GM21381 (cell line): Measurements from ENCODE around the gene NAA25.
"Not testable (repeated sequence)": the region's sequence is repeated elsewhere in the genome, so short reads cannot be mapped to it uniquely, and the experiment has no call there.

ENCODE experiments used
- ATAC-seq: cut with Tn5 transposase; IDR thresholded peaks from one replicate; pipeline ENCODE4 v1.9.1; 2021; ENCODE audit warnings: mild to moderate bottlenecking, moderate library complexity; ENCODE audit not compliant: unreplicated experiment

NAA25 gene

DNA sequence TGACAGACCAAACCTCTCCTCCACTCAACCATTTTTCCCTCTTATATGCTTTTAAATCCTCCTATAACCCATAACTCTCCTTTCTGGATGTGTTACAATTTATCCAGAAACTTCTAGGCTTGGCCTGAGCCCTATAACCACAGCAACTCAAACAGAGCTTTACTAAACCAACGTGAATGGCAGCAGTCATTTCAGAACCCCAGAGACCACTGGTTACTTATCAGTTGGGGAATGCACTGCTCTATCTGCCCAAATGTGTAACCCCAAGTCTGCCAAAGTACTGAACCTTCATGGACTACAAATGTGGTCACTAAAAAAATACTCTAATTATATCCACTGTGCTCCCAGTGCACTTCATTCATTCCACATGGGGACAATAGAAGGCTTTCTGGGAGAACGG, 42.0 kb downstream of the NAA25 start:
- no peak for ATAC-seq

DNA sequence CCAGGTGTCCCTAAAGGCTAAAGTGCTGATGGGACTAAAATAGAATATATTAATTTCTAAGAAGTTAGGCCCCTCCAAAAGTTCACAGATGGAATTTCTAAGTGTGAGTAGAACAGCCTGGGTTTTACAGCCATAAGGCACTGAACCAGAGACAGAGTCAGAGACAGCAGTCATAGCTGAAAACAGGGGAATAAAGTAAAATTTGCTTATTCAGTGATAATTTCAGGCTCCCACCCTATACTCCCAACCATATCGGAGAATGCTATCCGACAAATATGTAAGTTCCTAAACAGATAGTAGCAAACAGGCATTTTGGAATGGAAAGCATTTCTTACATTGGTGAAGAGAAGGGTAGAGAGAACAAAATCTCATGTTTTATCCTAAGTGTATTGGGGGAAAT, 45.3 kb downstream of the NAA25 start:
- ATAC-seq = no peak

DNA sequence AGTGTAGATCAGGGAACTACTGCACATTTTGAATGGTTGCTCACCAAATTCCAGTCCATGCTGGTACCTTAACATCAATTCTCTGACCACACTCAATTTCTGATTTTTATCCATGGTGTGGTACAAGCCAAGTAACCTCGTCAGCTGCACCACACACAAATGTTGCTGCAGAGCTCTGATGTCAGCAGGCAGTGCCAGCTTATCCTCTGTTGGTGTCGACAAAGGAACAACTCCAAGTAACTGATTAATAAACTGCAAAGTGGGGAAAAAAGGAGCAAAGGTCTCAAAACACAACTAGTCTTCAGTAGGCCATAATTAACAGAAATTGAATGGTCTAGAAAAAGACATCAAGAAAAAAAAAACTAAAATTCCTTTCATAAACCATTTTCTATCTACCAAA, 47.4 kb downstream of the NAA25 start:
- ATAC-seq = no peak

DNA sequence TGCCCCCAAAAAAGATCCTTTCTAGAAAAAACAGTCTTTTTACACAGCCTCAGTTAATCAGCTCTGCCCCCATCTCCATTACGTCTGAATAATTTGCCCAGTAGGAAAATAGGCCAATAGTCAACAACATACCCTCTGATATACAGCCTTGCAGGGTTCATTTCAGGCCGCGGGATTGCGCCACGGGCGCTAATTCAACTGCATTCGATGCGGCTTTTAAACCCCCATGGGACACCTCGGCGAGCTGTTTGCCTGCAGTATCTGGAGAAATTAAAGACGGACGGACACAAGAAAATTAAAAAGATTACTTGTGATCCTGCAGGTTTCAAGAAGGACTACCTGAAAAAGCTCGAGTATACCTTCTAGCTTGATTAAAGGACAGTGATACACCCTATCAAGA, 59.2 kb downstream of the NAA25 start:
- no peak for ATAC-seq

DNA sequence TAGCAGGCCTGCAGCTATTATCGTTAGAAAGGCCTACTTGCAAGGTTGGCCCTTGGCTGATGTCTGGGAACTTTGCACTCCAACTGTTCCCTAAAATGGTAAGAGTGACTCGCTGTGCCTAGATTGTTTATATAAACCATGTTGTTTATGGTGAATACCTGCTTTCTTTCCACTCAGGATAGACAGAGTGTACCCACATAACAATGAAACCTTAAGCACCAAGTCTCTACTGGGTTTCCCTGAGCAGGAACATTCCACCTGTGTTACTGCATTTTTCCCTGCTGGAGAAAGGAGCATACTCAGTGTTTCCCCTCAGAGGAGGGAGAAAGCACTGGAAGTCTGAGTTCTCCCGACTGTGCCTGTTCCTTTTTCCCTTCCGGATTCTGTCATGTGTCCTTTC, 62.6 kb downstream of the NAA25 start:
- no peak for ATAC-seq

DNA sequence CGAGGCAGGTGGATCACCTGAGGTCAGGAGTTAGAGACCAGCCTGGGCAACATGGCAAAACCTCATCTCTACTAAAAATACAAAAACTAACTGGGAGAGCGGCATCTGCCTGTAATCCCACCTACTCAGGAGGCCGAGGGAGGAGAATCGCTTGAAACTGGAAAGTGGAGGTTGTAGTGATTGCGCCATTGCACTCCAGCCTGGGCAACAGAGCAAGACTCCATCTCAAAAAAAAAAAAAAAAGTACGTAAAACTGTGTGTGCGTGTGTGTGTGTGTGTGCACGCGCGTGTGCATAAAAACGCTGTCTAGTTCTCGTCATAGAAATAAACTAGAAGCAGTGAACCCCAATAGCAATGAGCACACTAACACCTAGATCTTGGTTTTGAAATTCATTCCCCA, 72.0 kb downstream of the NAA25 start:
- not testable (repeated sequence) for ATAC-seq

DNA sequence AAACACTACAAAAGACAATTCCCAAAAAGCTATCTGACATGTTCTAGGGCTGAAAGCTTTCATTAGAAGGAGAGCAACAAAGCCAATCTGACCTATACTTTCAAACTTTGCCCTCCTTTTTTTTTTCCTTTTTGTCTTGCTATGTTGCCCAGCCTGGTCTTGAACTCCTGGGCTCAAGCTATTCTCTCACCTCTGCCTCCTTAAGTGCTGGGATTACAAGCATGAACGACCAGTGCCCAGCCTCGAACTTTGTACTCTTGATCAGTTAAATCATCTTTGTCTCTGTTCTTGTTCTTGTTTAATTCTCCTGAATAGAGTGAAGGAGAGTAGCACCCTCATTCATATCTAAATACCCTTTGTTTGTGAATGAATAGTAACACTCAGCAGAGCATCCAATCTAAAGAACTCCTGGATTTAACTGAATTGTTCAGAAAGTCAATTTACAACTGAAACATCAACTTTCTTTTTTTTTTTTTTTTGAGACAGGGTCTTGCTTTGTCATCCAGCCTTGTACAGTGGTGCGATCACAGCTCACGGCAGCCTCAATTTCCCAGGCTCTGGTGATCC, 73.3 kb downstream of the NAA25 start:
- ATAC-seq = no peak

DNA sequence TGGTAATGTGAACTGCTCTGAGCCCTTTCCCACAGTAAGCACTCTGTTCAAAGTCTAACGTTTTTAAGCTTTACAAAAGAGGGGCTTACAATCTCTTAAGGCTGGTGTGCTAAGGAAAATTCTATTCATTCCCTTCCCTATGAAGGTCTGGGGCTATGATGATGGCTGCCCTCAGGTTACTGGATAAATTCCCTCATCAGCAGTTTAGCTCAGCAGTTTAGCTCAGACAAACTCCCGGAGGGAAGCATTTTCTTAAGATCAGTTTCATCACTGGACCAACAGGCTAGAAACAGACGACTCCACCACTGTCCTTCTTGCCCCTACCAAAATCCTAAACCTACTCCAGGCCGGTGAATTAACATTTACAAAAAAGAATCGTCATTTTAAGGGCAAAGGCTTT, 76.3 kb downstream of the NAA25 start:
- no peak for ATAC-seq

DNA sequence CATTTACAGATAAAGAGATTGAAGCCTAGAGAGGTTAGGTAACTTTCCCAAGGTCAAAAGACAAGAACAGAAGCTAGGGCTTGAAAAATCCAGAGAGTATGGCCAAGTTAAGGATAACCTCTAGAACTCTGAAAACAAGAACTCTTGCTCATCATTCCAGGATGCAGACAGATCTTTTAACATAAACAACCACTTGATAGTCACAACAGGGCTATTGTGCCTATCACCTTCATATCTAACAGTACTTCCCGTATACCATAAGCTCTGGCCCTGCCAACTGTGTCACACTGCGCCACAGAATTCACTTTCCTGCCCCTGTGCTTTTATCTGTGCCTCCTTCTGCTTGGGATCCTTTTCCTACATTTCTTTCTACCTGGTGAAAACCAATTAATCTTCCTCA, 77.1 kb downstream of the NAA25 start:
- ATAC-seq = no peak

DNA sequence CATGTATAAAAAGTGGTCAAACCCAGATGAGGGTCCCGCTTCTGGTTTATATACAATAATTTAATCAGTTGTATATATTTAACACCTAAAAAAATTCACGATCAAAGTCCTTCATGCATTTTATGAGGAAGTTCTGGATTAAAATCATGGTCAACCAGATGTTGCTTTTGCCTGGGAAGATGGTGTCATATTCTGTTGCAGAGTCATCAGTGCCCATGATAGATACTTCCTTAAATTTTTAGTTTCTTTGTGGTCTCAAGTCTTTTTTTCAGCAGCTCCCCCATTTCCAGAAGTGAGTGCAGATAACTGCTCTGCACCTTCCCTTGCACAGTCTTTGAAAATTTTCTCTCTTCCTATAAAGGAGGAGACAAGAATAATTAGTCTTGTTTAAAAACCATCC, 79.3 kb downstream of the NAA25 start:
- ATAC-seq = no peak

DNA sequence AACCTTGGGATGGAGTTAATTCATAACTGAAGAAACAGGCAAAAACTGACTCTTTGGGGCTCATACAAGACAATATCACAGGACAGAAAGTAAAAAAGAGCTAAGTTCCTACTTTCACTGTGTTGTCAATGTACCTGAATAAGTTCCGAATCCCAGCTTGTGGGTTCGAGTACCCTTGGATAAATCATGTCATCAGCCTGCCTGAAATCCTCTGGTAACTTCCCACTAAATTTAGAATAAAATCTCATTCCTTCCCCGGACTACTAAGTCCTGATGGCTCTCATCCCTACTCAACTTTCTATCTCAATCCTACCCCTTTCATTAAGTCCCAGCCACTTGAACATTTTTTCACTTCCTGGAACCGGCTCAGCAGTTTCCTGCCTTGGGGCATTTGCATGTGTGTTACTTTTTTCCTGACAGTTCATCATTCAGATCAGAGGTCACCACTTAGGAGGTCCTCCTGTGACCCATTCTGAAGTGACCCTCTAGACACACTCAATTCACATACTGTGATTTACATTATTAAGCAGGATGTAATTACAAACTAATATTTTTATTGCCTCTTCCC, 82.7 kb downstream of the NAA25 start:
- no peak for ATAC-seq

DNA sequence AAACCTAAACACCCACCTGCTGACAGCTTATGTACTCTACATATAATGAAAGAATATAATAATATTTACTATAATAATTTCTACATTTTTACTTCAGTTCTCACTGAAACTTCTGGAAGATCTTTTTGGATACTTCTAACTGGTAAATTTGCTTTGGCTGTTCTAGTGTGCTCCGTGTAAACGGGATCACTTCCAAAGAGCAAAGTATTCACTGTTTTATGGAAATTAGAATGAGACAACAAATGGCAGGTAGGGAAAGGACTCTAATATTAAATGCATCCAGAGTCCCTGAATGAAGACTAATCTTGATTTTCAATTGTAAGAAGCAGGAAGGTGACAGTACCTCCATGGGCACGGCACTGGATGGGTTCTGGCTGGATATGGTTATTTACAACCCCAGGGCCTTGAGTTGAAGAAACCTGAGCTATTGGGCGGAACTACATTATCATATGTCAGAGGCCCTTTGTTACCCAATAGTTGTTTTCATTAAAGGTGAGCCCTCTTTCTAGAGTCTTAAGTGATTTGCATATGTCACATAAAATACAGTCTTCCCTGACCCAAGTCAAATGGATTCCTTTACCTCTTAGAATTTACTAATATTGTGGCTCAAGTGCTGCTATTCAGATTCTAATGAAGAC, 84.7 kb downstream of the NAA25 start:
- ATAC-seq = no peak

DNA sequence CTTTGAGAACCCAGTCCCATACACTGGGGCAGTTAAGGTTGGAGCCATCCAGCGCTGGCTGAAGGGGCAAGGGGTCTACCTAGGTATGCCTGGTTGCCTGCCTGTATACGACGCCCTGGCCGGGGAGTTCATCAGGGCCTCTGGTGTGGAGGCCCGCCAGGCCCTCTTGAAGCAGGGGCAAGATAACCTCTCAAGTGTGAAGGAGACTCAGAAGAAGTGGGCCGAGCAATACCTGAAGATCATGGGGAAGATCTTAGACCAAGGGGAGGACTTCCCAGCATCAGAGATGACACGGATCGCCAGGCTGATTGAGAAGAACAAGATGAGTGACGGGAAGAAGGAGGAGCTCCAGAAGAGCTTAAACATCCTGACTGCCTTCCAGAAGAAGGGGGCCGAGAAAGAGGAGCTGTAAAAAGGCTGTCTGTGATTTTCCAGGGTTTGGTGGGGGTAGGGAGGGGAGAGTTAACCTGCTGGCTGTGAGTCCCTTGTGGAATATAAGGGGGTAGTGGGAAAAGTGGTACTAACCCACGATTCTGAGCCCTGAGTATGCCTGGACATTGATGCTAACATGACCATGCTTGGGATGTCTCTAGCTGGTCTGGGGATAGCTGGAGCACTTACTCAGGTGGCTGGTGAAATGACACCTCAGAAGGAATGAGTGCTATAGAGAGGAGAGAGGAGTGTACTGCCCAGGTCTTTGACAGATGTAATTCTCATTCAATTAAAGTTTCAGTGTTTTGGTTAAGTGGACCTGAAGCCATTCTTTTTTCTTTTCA, 86.2 kb downstream of the NAA25 start:
- ATAC-seq = no peak

DNA sequence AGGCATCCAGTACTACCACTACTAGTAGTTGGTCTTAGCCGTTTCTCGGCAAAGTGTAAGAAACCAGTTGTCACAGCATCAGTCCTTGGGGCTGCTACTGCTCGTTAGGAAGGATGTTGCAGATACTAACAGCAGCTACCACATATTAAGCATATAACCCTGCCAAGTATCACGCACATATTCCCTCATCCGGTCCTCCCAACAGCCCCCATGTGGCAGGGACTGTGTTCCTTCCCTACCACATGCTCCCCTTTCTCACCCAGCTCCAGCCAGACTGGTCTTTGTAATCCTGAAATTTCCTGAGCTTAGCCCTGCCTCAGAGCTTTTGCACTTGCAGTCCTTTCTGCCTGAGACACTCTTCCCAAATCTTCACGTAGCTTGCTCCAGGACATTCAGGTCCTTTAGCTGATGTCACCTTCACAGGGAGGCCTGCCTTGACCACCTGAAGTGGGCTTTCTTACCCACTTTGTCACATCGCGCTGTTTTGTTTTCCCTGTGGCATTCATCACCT, 87.6 kb downstream of the NAA25 start:
- no peak for ATAC-seq

DNA sequence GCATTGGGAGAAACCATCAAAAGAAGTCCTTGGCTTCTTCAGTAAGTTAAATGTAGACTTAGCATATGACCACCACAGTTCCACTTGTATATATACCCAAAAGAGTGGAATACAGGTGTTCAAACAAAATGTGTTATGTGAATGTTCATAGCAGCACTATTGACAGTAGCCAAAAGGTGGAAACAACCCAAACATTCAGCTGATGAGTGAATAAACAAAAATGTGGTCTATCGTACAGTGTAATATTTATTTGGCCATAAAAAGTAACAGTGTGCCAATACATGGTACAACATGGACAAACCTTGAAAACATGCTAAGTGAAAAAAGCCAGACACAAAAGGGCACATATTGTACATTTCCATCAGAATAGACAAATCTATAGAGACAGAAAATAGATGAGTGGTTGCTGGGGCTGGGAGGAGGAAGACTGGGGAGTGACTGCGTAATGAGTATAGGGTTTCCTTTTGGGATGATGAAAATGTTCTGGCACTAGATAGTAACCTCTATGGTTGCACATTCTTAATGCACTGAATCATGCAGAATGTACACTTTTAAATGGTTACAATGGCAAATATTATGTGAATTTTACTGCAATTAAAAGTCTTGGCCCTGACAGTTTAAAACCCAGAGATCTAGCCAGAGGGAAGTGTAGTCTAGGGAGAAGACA, 89.9 kb downstream of the NAA25 start:
- ATAC-seq = no peak

DNA sequence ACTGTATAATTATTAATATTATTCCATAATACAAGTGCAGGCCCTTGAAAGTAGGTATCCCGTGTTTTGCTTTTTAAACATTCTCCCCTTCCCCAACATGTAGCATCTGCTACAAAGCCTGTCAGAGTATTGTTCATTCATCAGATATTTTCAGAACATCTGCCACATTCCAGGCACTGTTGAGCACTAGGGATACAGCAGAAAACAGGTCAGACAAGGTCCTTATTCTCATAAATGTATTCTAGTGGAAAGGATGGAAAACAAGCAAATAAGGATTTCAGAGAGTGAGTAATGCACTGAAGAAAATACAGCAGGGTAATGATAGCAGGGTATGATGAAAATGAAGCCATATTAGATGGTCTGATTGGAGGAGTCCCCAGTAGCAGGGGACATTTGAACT, 91.5 kb downstream of the NAA25 start:
- ATAC-seq = no peak

DNA sequence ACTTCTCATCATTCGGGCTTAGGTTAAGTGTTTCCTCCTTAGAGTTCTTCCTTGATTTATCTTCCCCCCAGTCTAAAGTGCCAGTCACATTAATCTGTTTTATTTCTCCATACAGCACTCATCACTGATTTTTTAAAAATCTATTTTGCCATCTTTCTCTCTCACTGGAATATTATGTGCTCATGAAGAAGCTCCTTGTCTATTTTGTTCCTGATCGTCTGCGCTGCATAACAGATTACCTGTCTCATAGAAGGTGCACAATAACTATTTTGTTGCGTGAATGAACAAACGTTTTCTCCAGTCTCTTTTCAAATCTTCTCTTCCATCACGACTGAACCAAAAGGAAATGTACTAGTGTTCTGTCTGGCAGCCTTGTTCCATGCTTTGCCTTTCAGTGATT, 92.6 kb downstream of the NAA25 start:
- ATAC-seq = no peak

DNA sequence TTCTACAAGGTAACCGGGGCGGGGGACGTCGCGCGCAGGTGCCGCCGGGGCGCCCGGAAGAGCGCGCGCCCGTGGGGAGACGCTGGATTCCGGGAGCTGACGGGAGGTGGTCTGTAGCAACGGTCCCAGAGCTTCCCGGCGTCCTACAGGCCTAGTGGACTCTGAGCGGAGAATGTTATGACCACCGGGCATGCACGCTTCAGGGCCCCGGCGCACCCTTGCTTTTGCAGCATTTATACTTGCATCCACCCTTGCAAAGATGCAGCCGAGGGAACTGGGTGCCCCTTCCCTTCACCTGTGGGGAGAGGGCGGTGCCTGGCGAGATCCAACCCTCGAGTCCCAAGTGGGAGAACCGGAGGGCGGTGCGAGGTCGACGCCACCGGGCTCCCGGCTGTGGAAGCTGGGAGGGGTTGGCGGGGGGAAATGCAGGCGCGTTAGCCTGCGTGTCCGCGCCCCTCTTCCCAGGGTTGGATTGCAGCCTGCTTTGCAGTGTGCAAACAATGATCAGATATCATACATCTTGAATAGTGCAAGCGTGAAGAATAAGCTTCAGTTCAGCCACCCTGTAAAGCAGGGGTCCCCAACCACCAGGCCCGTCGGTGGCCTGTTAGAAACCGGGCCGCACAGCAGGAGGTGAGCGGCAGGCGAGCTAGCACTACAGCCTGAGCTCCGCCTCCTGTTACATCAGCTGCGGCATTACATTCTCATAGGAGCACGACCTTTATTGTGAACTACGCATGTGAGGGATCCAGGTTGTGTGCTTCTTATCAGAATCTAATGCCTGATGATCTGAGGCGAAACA, 94.8 kb downstream of the NAA25 start:
- ATAC-seq = peak; percentile 20

DNA sequence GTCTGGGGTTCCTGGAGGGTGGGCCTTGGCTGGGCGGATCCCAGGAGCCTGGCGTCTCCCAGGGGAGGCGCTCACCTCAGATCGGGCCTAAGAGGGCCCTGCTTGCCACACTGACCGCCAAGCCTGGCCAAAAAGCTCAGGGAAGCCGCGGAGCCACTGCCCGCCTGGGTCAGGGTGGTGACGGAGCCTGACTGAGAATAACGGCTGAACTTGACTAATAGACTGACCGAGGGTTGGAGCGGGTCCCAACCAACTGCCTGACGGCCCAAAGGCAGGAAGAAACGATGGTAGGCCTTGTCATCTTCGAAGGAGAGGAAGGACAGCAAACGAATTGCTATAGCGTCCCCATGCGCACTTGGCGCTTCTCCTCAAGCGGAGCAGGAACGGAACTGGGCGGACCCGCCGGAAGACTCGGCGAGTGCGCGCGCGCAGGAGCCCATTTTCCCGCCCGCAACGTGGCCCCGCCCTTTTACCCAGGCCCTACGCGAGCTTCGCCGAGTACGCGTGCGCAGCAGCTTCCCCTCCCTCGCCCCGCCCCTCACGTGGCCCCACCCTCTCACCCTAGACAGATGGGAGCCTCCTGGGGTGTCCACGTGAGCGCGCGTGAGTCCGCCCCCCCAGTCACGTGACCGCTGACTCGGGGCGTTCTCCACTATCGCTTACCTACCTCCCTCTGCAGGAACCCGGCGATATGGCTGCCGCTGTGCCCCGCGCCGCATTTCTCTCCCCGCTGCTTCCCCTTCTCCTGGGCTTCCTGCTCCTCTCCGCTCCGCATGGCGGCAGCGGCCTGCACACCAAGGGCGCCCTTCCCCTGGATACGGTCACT, 95.6 kb downstream of the NAA25 start, which contains the start of the genes ERP29 and TMEM116:
Gene ERP29 (plus strand): TSS at position 652 of the 826 bp plus-strand sequence. CDS start 40 bp downstream, at position 692.
Gene TMEM116 (minus strand): TSS at position 391 of the 826 bp plus-strand sequence. CDS start 7,895 bp downstream, outside the sequence.
- ATAC-seq = peak; percentile 70
